Activated CD4-positive, alpha-beta T cell treated with anti-CD3 and anti-CD28 coated beads, Interleukin-10, Interleukin-2, amounts not matched to agents 100 ng/mL and 50 ng/mL, durations not matched to agents 16 hours and 8 hours (primary cell): Measurements from ENCODE around the gene TRIO.

Source experiments
- DNase-seq: peaks from one replicate; pipeline ENCODE4 v3.0.0-alpha.2; 2020

Gene TRIO

GRCh38 chr5:14123974-14124482 lies 19.1 kb upstream of the TRIO start:
- DNase-seq, result no peak

DNA sequence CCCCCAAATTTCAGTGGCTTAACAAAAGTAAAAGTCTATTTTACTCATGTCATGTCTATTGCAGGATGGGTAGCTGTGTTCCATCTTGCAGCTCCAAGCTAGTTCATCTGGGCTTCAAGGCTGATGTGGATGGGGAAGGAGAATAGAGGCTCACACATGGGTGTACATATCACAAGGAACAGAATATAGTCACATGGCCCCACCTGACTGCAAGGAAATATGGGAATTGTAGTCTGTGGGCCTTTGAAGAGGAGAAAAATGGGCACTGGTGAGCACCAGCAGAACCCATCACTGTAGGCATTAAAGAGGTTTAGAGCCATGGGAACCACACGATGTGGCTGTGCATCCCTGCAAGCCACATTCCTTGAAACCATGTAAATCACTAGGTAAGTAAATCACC lies 17.9 kb upstream of the TRIO start:
- DNase-seq, result no peak

- DNase-seq, result no peak
Observed at GRCh38 chr5:14127587-14127986, 15.6 kb upstream of the TRIO start.

GRCh38 chr5:14128079-14128478 lies 15.1 kb upstream of the TRIO start:
- DNase-seq, result no peak

DNA sequence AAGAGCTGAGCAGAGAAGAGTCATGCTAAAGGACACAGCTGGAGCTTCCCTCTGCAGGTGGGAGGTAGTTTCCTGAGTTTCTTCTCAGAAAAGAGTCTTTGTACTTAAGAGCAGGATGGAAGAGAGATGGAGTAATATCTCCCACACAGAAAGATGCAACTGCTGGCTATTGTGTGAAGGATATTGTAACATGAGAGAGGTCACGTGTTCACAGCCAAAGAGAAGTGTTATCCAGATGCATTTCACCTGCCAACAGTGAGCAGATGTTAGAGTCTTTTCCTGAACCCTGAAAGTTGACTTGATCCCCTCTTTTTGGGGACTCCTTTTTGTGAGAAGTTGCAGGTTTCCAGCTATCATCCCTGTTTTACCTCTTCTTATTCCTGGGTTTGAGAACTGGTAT lies 14.0 kb upstream of the TRIO start:
- DNase-seq, result no peak

GRCh38 chr5:14131855-14132503 lies 11.2 kb upstream of the TRIO start:
- DNase-seq, result no peak

DNA sequence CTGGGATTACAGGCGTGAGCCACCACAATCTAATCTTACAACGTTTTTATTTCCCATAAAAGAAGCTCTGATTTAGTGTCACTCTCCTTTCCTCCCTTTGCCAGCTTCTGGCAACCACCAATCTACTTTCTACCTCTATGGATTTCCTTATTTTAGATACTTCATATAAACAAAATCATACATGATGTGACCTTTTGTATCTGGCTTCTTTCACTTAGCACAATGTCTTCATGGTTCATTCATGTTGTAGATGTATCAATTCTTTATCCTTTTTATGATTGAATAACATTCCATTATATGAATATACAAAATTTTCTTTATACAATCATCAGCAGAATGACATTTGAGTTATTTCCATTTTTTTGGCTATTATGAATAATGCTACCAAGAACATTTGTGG lies 9.7 kb upstream of the TRIO start:
- DNase-seq, result no peak

- DNase-seq, result no peak
Observed at GRCh38 chr5:14134083-14134482, 9.1 kb upstream of the TRIO start.

DNA sequence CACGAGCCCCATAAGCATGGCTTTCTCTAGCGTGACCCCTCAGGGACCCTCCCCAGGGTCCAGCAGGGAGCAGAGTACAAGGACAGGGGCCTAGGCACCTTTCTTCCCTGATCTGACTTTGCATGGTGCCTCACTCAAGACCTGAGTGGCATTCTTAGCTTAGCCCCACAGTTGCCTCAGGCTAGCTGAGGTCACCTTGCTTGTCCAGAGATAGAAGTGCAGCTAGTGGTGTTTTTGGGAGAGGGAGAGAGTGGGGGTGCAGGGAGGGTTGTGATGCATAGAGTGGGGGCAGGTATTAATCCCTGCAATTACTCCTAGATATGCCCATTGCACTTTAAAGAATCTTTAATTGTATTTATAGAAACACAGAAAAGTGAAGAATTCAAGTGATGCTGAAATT lies 8.4 kb upstream of the TRIO start:
- DNase-seq, result no peak

- no peak for DNase-seq
Observed at GRCh38 chr5:14135621-14136020, 7.5 kb upstream of the TRIO start.

DNA sequence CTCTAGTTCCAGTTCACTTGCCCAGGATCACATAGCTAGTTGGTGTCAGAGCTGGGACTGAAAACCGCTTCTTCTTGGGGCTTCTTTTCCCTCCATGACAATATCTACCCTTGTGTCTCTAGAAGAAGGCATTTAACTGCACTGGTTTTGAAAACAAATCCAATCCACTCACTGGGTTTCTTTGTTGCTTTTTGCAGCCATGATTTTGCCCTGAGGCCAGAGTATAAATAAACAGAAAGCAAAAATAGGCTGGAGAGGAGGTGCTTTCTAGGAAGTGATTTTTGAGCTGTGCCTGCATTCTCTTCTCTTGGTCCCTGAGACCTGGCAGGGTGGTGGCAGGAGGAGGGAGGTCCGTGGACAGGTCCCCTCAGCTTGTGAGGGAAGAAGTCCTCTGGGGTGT lies 6.9 kb upstream of the TRIO start:
- no peak for DNase-seq

- DNase-seq, result no peak
Observed at GRCh38 chr5:14138608-14139540, 4.3 kb upstream of the TRIO start.

GRCh38 chr5:14141764-14142163 lies 1.4 kb upstream of the TRIO start:
- no peak for DNase-seq

DNA sequence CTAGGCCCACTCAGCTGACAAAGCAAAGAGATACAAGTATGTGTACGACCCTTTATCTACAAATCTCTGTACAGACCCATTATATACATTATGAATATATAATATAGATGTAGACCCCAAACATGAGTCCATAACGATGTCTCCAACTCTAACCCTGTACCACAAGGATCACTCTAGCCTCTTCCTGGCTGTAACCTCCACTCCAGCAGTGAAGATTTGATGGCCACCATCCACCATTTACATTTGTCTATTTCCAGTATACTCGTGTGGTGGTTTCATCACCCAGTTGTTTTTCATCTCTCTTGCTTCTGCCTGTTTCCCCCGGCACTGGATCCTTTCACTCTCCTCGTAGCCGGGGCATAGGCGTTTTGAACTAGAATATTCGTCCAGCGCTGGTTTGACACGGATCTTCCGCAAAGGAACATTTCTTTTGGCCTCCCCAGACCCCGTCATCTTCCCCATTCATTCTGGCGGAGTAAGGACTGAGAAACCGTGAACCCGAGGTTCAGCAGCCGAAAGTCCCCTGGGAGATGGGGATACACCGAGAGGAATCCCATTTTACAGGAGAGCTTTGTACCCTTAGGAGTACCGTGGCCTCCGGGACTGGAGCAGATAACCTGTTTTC lies 828 bp upstream of the TRIO start:
- DNase-seq, result no peak

- DNase-seq, result no peak
Observed at GRCh38 chr5:14143546-14143840, 351 bp downstream of the TRIO start.

GRCh38 chr5:14143841-14144585 lies 871 bp downstream of the TRIO start:
- DNase-seq, result peak; percentile 10

DNA sequence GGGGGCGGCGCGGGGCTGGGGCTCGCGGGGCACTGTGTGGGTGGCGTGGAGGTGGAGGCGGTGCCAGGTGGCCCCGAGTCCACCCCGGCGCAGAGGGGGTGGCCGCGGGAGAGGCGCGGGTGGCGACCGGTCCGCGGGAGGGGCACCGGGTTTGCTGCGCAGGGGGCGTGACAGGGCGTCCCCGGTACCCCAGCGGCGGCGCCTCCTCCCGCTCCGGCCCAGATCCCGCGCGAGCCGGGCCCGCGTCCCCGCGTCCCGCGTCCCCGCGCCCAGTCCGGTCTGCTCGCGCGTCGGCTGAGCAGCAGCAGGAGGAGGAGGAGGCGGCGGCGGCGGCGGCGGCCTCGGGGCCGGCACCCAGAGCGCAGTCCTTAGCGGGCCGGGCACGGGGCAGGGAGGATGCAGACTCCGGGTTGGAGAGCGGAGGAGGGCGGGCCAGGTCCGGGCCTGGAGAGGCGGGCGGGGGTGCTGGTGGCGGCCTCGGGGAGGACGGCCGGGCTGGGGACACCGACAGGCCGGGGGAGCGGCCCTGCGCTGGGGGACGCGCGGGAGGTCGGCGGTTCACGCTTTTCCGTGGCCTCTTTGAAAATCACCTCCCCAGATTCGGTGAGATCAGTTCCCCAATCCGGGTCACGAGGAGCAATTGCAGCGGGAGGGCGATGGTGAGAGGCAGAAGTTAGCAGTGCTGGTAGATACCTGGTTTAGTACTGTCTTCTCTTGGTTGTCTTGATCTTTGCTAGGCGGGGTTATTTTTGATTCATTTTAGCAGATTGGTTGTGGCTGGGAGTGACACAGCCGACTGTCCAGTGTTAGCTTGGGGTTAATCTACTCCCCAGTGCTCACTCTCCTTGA lies 1.7 kb downstream of the TRIO start:
- peak; percentile 47 for DNase-seq

GRCh38 chr5:14145435-14146334 lies 2.5 kb downstream of the TRIO start:
- no peak for DNase-seq

GRCh38 chr5:14146725-14147124 lies 3.6 kb downstream of the TRIO start:
- no peak for DNase-seq

- DNase-seq, result no peak
Observed at GRCh38 chr5:14147210-14147609, 4.1 kb downstream of the TRIO start.

- DNase-seq, result no peak
Observed at GRCh38 chr5:14148483-14148882, 5.3 kb downstream of the TRIO start.
